ENCODE measurements around the gene ZNF446. TPM values are rescaled to one million over a fixed set of nuclear protein-coding genes. Genes with fewer than 3 reads are reported as not detected.

The ZNF446 gene
- total and polyA plus RNA-seq, 2 donors (not counting 1 experiment from before 2014, with no cell fraction given), result 2.4 to 9.4 TPM

- Histone ChIP-seq H3K4me2 (ENCODE audit: extremely low read depth, insufficient read depth, low read length) (peak overlapping the region; percentile 100), H2AFZ (ENCODE audit: low read length) (peak overlapping the region; percentile 96), H3K4me1 (ENCODE audit: control insufficient read depth, extremely low read depth, insufficient read depth, low read length) (peaks cover 6% of the 10 kb centered on the region), H3K36me3 (ENCODE audit: control insufficient read depth, insufficient read depth, low read length) (peaks cover 4% of the 10 kb centered on the region), H3K27me3 (ENCODE audit: control insufficient read depth, insufficient read depth, low read length) (peaks cover 5% of the 10 kb centered on the region), H3K27ac (ENCODE audit: insufficient read depth, low read length) (no peak overlapping the region), H3K9me3 (ENCODE audit: control insufficient read depth, insufficient read depth, low read depth, low read length) (no peaks in the 10 kb centered on the region), H3K4me3 (replicated peaks in 1 of 4; ENCODE audit: control extremely low read depth in 1 of 4, insufficient read depth in 1 of 4, low read depth in 3 of 4, low read length in 4 of 4) (peak overlapping the region; percentile 71 to 93 (median 80)), H3K9ac (ENCODE audit: insufficient read depth, low read length) (no peak overlapping the region), H4K20me1 (ENCODE audit: control insufficient read depth, extremely low read depth, insufficient read depth, low read length) (no peaks in the 10 kb centered on the region), H3K79me2 (ENCODE audit: control insufficient read depth, insufficient read depth, low read length) (no peaks in the 10 kb centered on the region)
- no peak for TF ChIP-seq EZH2 (IDR thresholded peaks at IDR 0.05; ENCODE audit: low read length, missing control alignments)
- no peak for TF ChIP-seq CTCF (conservative IDR thresholded peaks at IDR 0.05 in 1 of 2, IDR thresholded peaks at IDR 0.05 in 1 of 2; ENCODE audit: low read depth in 1 of 2, low read length in 2 of 2)
- DNase-seq (ENCODE audit: low read depth in 2 of 2), result no peak
Measured at GRCh38 chr19:58450856-58451357, 25.2 kb upstream of the ZNF446 start.

- Histone ChIP-seq H3K4me3 (replicated peaks in 1 of 4; ENCODE audit: control extremely low read depth in 1 of 4, insufficient read depth in 1 of 4, low read depth in 3 of 4, low read length in 4 of 4) (peak within 1 kb of the TSS; percentile 71 to 93 (median 80)), H3K4me2 (ENCODE audit: extremely low read depth, insufficient read depth, low read length) (peak within 1 kb of the TSS; percentile 100), H2AFZ (ENCODE audit: low read length) (peak within 1 kb of the TSS; percentile 96), H3K9ac (ENCODE audit: insufficient read depth, low read length) (peak within 1 kb of the TSS; percentile 72), H3K27ac (ENCODE audit: insufficient read depth, low read length) (peak within 1 kb of the TSS; percentile 70), H4K20me1 (ENCODE audit: control insufficient read depth, extremely low read depth, insufficient read depth, low read length) (no peaks in the 10 kb centered on the region), H3K4me1 (ENCODE audit: control insufficient read depth, extremely low read depth, insufficient read depth, low read length) (peaks cover 6% of the 10 kb centered on the region), H3K79me2 (ENCODE audit: control insufficient read depth, insufficient read depth, low read length) (no peaks in the 10 kb centered on the region), H3K9me3 (ENCODE audit: control insufficient read depth, insufficient read depth, low read depth, low read length) (no peaks in the 10 kb centered on the region), H3K27me3 (ENCODE audit: control insufficient read depth, insufficient read depth, low read length) (no peaks in the 10 kb centered on the region), H3K36me3 (ENCODE audit: control insufficient read depth, insufficient read depth, low read length) (peaks cover 7% of the 10 kb centered on the region)
- DNase-seq (ENCODE audit: low read depth in 2 of 2), result peak; percentile 92
- TF ChIP-seq CTCF (conservative IDR thresholded peaks at IDR 0.05 in 1 of 2, IDR thresholded peaks at IDR 0.05 in 1 of 2; ENCODE audit: low read depth in 1 of 2, low read length in 2 of 2), result no peak
Measured at GRCh38 chr19:58451358-58452101, 24.6 kb upstream of the ZNF446 start, which contains the start of gene ZNF324B. TSS of gene ZNF324B (plus strand) at chr19:58451622. CDS start at chr19:58453702, 2,080 bp downstream.

- Histone ChIP-seq H3K4me1 (ENCODE audit: control insufficient read depth, extremely low read depth, insufficient read depth, low read length) (peaks cover 6% of the 10 kb centered on the region), H4K20me1 (ENCODE audit: control insufficient read depth, extremely low read depth, insufficient read depth, low read length) (no peaks in the 10 kb centered on the region), H2AFZ (ENCODE audit: low read length) (no peak overlapping the region), H3K36me3 (ENCODE audit: control insufficient read depth, insufficient read depth, low read length) (peaks cover 12% of the 10 kb centered on the region), H3K9me3 (ENCODE audit: control insufficient read depth, insufficient read depth, low read depth, low read length) (no peaks in the 10 kb centered on the region), H3K4me3 (replicated peaks in 1 of 4; ENCODE audit: control extremely low read depth in 1 of 4, insufficient read depth in 1 of 4, low read depth in 3 of 4, low read length in 4 of 4) (no peak overlapping the region), H3K9ac (ENCODE audit: insufficient read depth, low read length) (no peak overlapping the region), H3K27ac (ENCODE audit: insufficient read depth, low read length) (no peak overlapping the region), H3K4me2 (ENCODE audit: extremely low read depth, insufficient read depth, low read length) (no peak overlapping the region), H3K27me3 (ENCODE audit: control insufficient read depth, insufficient read depth, low read length) (no peaks in the 10 kb centered on the region), H3K79me2 (ENCODE audit: control insufficient read depth, insufficient read depth, low read length) (no peaks in the 10 kb centered on the region)
- no peak for TF ChIP-seq EZH2 (IDR thresholded peaks at IDR 0.05; ENCODE audit: low read length, missing control alignments)
- TF ChIP-seq CTCF (conservative IDR thresholded peaks at IDR 0.05 in 1 of 2, IDR thresholded peaks at IDR 0.05 in 1 of 2; ENCODE audit: low read depth in 1 of 2, low read length in 2 of 2), result no peak
- no peak for DNase-seq (ENCODE audit: low read depth in 2 of 2)
Measured at GRCh38 chr19:58453743-58454142, 22.4 kb upstream of the ZNF446 start.
